Urothelium cell line (cell line): Measurements from ENCODE around the gene EEPD1.
"Not testable (repeated sequence)": the region's sequence is repeated elsewhere in the genome, so short reads cannot be mapped to it uniquely, and the experiment has no call there.

Source experiments
- DNase-seq: peaks from one replicate; pipeline ENCODE4 v3.0.0; 2011; ENCODE audit warnings: low spot score, mixed read lengths
- FAIRE-seq: peaks from 2 replicates; lab custom pipeline; 2011; peaks lifted over from hg19 to GRCh38; lab: Jason Lieb, UNC

The EEPD1 gene

DNA sequence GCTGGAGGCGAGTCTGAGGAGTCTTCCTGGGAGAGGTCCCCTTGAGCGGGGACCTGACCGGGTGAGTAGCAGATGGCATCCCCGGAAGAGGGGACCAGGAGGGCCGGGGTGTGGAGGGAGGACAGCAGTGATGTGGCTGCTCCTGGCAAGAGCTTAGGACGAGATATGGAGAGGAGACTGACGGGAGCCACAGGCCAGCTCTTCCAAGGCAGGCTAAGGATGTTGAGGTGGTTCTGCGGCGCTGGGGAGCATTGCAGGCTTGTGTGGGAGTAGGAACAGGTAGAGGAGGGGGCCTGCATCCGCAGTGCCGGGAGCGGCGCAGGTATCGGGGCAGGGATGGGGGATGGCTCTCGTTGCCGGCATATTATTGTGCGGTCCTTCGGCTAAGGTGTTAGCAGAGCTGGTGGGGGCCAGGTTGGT lies 159.9 kb downstream of the EEPD1 start:
- no peak for DNase-seq
- no peak for FAIRE-seq

- DNase-seq, result no peak
- FAIRE-seq, result peak; percentile 52
These were observed 160.6 kb downstream of the EEPD1 start for GRCh38 chr7:36313607-36314006.

- DNase-seq (no peak), FAIRE-seq (peak; percentile 74)
These were observed 161.4 kb downstream of the EEPD1 start for GRCh38 chr7:36314491-36314890.

DNA sequence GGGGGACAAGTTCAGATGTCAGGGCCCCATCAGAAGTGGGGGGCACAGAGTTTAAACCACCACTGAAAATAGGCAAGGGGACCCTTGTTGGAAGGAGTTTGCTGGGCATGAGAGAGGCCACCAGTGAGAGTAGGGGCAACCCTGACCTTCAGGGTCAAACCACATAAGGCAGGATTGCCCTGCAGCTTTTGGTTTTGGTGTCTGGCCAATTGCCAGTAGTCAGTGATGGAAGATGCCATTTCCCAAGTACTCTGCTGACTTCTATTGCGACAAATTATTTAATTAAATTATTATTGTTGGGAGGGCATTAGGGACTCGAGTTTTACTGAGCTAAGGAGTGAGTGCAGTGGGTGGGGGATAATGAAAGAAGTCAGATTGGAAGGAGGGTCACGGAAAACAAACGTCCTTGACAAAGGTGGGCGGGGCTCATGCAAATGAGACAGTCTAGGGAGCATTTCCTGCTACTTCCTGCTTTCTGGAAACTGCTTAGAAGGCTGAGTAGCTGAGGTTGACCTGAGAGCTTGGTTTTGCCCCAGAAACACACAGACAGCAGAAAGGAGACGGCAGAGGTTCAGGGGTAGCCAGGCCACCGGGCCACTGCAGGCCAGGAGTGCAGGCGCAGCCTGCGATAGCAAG lies 162.4 kb downstream of the EEPD1 start:
- FAIRE-seq (no peak), DNase-seq (no peak)

- FAIRE-seq (no peak), DNase-seq (no peak)
These were observed 163.3 kb downstream of the EEPD1 start for GRCh38 chr7:36316319-36316718.

DNA sequence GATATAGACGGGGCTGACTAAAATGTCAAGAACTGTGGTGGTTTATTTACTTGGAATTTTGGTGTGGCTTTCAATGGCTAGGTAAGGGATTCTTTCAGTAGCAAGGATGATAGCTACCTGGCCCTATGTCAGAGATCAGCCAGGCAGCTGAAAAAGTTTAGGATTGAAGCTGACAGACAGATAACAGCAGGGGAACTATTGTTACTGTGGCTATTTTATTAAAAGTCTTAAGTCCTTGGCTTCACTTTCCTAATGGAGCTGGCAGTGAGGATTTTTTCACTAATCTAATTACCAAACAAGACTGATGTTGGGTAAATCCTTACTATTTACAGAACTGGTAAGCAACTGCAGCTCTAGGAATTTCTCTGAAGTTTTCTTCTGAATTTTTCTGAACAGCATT lies 164.2 kb downstream of the EEPD1 start:
- DNase-seq, result no peak

DNA sequence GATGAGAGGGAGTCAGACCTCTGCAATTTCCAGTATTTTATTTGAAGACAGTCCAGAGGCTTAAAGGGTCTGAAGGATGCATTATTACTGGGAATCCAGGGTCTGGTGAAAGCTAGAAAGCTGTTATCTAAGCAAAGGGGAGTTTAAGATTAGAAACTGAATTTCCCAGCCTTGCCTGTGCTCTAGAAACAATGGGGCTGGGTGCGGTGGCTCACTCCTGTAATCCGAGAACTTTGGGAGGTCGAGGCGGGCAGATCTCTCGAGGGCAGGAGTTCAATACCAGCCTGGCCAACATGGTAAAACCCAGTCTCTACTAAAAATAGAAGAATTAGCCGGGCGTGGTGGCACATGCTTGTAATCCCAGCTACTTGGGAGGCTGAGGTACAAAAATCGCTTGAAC lies 165.1 kb downstream of the EEPD1 start:
- no peak for DNase-seq
- no peak for FAIRE-seq

More for the DNA sequence above, 164.2 kb downstream of the EEPD1 start:
- no peak for FAIRE-seq

- DNase-seq, FAIRE-seq: not testable (repeated sequence)
These were observed 168.2 kb downstream of the EEPD1 start for GRCh38 chr7:36321284-36321683.

DNA sequence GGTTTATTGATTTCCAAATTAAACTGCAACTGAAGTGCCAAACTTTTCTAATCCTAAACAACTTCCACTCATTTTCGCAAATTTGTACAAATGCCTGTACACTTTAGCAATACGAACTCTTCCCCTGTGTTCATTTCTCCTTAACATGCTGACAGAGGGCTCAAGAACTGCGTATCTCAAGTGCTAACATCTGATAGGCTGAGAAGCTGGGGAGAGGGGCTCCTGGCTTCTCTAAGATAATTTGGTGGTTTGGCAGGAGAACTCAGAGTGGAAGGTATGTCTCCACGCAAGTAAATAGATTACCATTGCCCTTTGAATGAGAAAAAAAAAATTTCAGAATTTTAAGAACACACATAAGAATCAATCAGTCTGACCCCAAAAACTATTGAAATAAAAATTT lies 183.3 kb downstream of the EEPD1 start:
- no peak for FAIRE-seq
- no peak for DNase-seq

DNA sequence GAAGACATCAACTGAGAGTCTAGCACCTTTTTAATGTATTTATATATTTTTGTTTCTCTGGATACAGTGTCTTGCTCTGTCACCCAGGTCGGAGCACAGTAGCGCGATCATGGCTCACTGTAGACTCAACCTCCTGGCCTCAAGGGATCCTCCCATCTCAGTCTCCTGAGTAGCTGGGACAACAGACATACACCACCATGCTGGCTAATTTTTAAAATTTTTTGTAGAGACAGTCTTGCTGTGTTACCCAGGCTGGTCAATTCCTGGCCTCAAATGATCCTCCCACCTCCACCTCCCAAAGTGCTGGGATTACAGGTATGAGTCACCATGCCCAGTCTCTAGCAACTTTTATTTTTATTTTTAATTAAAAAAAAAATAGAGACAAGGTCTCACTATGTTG lies 185.2 kb downstream of the EEPD1 start:
- no peak for DNase-seq

DNA sequence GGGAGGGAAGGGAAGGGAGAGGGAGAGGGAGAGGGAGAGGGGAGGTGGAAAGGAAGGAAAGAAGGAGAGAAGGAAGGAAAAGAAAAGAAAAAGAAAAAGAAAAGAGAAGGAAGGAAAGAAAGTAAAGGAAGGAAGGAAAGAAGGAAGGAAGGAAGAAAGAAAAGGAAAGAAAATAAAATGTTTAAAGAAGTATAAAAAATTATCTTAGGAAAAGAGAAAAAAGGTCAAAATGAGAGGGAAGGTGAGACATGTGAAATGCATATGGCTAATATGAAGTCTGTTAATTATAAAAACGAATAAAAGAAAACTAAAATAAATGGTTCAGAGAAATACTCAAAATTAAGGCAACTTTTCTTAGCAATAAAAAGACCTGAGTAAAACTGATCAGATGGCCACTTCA lies 190.5 kb downstream of the EEPD1 start:
- FAIRE-seq (no peak), DNase-seq (no peak)

More for the DNA sequence above, 185.2 kb downstream of the EEPD1 start:
- no peak for FAIRE-seq

DNA sequence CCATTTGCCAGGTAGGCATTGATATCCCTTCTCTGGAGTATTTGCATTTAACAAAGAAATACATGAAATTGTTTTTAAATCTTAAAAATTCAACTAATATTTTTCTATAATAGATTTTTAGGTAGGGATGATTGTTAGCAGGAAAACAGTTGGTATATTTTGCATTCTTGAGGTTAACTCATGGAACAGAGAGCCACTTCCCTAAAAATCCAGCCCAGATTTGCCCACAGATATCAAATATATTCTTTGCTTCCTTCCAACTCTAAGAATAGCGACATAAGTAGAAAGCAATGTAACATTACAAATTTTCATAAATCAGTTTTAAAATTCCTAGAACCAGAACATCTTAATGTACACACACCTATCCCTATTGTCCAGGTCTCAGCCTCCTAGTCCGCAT lies 191.6 kb downstream of the EEPD1 start:
- FAIRE-seq, result no peak
- no peak for DNase-seq

GRCh38 chr7:36346260-36346831 lies 193.3 kb downstream of the EEPD1 start:
- FAIRE-seq, result no peak
- DNase-seq, result no peak

GRCh38 chr7:36348256-36348655 lies 195.2 kb downstream of the EEPD1 start:
- FAIRE-seq, result no peak
- no peak for DNase-seq

GRCh38 chr7:36348771-36349170 lies 195.7 kb downstream of the EEPD1 start:
- DNase-seq, result no peak
- no peak for FAIRE-seq

- no peak for FAIRE-seq
- DNase-seq, result no peak
These were observed 196.6 kb downstream of the EEPD1 start for GRCh38 chr7:36349626-36350025.
